Activated T-cell treated with anti-CD3 and anti-CD28 coated beads for 1 hour (primary cell): ENCODE results near the gene R3HCC1L.
A peak's percentile ranks its signal among the peaks of the same experiment; 100 is the strongest.

ENCODE experiments used
- DNase-seq: peaks from one replicate; pipeline ENCODE4 v3.0.0-alpha.2; 2020; ENCODE audit warnings: low read depth

The R3HCC1L gene

DNA sequence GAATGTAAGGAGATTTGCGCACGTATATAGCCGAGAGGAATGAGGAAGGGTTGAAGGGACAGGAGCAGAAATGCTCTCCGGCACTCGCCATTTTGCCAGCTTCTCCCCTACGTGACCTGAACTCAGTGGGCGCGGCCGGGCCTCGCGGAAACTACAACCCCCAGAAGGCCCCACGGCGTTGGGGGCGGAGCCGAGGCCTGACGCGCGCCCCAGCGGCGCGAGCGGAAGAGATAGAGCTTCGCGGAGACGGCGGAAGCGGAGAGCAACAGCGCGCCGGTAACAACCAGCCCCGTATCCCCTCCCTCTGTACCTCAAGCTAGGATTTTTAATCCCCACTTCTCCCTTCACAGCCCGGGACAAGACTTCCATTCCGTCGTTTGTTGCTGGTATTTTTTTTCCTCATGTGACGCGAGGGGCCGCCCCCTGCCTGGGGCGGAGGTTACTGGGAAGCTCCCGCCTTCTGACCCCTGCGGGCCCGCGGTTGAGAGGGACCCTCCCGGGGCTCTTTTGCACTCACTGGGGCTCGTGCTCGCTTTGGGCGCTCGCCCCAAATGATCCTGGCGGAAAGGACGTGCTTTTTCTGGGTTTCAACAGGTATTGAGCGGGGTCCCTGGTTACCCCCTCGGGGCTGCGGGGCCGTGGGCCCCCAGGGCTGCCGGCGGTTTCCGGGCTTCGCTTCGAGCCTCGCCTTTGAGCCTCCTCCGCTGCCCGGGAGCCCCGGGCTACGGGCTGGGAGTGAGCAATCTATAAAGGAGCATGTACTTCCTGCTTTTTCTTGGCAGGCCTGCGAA, at the start of gene R3HCC1L:
R3HCC1L (plus strand) TSS at position 227 of the 791 bp plus-strand sequence. CDS start 73,458 bp downstream, outside the sequence.
- peak; percentile 92 for DNase-seq

DNA sequence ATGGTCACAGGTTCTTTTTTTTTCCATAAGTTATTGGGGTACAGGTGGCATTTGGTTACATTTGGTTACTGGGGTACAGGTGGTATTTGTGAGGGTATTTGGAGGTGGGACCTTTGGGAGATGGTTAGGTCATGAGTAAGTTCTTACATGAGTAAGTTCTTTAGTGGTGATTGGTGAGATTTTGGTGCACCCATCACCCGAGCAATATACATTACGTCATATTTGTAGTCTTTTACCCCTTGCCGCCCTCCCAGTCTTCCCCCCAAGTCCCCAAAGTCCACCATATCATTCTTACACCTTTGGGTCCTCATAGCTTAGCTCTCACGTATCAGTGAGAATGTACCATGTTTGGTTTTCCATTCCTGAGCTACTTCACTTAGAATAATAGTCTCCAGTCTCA, 49.2 kb upstream of the R3HCC1L start:
- DNase-seq: no peak

DNA sequence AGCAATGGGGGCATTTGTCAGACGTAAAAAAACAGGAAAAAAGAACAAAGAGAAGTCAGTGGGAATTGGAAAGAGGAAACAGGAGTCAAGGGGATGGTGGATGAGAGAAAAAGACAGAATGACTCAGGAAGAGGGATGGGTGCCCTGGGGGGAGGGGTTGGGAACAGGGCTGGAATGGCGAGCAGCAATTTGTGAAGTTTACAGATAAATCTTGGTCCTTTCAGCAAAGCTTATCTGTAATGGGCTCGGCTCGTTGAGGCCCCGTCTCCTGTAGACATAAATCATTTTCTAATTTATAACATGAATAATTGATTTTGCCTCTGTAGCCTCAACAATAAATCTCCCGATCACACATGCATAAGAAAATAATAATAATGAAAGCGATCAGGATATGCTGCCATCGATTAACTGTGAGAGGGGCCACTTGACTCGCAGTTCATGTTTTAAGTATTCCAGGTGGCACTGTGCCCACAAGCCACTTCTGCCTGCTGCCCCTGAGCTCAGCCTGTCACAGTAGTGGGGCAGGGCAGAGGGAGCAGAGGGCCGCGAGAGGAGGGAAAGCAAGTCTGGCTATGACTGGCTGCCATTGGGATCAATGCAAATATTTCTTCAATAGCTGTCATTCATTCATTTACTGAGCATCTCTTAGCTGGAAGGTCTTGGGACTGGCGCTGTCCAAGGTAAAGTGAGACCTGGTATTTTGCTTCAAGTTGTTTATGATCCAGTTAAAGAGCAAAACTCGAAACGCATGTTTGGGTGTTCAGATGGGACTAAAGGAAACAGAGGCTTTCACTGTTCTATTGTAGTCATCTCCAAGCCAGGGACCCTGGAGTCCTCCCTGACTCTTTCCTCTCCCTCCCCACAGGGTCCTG, 47.4 kb upstream of the R3HCC1L start:
- no peak for DNase-seq

DNA sequence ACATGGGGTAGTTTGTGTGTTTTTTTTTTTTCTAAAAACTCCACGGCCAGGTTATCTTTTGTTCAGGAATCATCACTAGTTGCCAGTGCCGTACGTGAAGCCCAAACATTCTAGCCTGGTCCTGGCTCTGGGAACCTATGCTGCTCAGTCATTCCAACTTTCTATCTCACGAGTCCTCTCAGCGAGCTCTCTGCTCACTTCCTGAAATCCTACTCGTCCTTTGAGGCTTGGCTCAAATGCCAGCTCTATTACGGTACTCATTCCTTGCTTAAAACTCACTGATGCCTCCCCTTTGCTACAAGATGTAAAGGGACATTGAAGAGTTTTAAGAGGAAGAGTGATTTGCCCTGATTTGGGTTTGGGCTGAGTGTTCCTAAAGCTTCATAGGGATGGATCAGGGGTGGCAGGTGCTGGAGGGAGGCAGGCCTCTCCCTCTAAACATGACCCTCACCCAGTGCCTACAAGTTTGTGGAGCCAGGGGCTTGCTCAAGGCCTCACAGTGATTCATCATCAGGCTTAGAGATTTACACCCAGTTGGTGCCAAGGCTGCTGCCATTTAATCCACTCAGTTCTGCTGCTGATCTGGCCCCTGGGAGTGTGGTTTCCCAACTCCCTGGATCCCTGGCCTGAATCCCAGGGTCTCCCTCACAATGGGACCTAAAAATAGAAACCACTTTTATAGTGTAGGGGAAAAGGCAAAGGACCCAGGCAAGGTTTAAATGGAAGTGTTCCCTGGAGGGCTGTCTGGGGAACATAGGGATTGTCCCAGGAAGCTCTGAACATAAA, 46.1 kb upstream of the R3HCC1L start:
- DNase-seq: no peak

DNA sequence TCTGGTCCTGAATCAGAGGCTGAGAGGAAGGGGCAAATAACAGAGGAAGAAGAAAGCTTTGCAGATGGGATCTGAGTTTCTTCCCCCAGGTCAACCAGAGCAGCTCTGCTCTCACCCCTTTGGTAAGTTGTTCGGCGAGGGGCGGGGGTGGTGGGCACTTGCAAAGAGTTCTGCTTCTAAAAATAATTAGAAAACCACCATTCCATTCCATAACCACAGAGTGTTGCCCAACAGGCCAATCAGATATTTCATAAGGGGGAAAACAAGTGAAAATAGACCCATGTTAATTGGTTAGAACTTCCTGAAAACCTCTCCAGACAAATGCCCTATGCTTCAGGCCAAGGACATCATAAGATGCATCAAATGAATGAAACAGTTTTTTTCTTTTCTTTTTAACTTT, 43.6 kb upstream of the R3HCC1L start:
- no peak for DNase-seq

DNA sequence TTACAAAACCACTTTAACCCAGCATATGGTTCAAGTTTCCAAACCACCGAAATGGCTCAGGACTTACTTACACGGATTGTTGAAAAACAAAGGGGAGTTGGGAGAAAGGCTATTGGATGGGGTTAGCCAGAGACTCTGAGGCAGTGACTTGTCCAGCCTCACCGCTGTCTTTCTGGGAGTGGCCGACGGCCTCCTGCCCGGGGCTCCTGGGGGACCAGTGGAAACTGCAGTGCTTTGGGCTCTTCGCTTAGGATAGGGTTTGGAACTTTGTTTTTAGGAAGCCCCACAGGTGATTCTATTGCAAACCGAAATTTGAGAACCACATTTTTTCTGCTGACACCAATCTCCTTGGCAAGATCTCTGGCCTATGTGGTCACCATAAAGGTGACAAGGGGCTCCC, 38.1 kb upstream of the R3HCC1L start:
- no peak for DNase-seq

DNA sequence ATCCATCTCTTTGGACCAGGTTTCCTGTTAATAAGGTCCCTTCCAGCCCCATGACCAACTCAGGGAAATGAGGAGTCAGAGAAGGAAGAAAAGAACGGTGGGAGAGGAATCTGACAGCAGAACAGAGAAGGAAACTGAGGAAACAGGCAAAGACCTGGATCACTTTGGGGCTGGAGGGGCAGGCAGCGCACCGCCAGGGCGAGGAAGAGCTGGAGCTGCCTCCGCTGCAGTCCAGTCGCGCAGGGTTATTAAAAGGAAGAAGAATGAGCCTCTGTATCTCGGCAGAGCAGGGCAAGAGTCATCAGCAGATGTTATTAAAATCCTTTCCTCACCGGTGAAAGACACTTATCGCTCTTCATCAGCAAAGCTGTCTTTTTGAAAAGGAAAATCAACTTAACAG, 37.7 kb upstream of the R3HCC1L start:
- no peak for DNase-seq

DNA sequence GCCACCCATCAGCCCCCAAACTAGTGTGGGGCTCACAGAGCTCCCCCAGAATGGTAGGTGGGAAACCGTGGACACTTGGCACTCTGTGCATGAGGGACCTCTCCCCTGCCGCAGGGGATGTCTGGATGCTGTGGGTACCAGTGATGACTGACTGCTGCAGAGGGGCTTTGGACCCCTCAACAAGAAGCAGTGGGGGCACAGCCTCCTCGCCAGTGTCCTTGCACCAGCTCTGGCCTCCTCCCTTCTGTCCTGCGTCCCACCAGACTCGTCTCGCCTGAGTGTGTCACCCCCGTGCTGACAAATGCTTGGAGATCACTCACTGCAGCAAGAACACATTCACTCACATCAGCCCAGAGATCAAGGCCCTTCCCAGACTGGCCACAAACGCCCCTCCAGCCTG, 37.3 kb upstream of the R3HCC1L start:
- no peak for DNase-seq

DNA sequence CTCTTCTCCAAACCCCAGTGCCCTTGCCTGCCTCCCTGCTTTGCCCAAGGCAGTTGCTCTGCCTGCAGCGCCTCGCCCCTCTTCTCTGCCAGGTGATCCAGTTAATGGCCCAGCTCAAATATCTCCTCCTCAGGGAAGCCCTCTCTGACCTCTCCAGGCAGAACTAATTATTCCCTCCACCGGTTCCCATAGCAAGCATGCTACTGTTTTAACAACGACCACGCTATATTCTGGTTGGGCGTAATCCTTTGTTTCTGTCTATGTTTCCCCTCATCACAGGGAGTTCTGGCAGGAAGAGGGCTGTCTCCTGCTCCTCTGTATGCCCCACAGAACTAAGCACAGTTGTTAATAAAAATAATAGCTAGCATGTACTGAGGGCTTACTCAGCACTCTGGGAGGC, 36.8 kb upstream of the R3HCC1L start:
- no peak for DNase-seq

DNA sequence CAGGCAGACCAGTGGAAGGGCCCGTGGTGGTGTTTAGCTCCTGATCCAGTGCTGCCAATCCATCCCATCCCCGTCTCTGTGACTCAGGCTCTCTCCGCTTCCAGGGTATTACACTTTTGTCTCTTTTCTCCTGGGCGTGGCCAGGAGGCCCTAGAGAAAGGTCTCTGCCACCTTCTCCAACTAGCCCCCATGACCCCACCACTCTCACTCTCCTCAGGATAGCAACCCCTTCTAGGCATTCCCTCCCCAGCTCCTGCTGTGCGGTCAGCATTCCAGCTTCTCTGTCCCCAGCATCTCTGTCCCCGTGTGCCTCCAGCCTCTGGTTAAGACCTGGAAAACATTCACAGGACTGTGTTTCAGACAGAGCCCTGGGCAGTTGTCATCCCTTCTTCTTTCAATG, 36.2 kb upstream of the R3HCC1L start:
- DNase-seq: no peak

DNA sequence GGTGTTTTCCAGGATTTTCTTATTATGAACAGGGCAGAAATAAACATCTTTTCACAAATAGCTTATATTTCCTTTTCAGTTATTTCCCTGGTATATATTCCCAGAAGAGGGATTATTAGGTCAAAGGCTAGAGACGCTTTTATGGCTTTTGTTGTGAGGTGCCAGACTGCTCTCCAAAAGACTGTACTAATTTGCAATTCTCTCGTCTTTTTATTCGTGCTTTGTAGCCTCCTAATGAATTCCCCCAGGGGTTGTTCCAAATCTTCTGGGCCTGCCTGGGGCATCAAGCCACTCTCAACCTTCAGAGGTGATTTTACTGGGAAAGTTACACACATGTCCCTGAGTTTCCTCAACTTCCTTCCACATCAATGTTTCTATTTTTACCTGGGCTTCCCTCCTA, 34.0 kb upstream of the R3HCC1L start:
- no peak for DNase-seq

DNA sequence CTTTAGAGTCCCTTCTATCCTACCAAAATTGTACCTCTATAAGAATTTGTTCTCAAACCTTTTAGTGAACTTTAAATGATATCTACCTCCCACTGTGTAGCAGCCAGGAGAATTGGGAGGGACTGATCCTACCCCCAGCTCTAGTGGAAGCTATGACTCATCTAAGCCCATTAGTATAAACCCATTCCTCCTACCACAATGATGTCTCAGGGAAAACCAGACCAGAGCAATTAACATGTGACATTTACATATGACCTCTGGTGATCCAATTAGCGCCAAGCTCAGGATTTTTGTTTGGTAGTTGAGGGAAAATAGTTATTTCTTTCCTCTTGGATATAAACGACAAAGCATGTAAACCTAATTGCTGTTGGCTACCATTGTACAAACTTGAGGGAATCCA, 33.1 kb upstream of the R3HCC1L start:
- no peak for DNase-seq

DNA sequence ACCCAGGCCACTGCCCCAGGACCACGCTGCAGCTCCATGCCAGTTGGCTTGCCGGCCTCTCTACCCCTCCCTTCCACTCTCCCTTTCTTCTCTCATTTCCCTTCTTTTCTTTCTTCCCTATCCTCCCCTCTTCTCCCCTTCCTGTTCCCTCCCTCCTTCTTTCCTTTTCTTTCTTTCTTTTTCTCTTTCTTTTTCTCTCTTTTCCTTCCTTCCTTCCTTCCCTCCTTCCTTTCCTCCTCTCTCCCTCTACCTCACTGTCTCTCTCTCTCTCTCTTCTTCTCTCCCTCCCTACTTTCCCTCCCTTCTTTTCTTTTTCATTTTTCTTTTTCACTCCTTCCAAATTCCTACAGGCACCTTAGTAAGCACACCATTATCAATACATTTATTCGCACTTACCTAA, 30.3 kb upstream of the R3HCC1L start:
- no peak for DNase-seq

DNA sequence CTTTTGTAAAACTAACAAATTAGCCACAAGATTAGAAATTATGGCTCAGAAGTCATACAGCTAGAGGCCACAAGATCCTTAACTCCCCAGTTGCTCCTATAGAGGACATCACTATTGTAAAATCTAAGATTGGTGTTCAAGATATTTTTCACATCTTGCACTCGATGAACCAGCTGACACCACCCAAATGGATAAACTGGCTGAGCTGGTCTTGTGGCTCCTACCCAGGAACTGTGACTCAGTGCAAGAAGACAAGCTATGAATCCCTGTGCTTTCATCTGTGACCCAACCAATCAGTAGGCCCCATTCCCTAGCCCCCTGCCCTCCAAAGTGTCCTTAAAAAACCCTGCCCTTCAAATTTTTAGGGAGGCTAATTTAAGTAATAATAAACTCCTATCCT, 27.9 kb upstream of the R3HCC1L start:
- DNase-seq: no peak

DNA sequence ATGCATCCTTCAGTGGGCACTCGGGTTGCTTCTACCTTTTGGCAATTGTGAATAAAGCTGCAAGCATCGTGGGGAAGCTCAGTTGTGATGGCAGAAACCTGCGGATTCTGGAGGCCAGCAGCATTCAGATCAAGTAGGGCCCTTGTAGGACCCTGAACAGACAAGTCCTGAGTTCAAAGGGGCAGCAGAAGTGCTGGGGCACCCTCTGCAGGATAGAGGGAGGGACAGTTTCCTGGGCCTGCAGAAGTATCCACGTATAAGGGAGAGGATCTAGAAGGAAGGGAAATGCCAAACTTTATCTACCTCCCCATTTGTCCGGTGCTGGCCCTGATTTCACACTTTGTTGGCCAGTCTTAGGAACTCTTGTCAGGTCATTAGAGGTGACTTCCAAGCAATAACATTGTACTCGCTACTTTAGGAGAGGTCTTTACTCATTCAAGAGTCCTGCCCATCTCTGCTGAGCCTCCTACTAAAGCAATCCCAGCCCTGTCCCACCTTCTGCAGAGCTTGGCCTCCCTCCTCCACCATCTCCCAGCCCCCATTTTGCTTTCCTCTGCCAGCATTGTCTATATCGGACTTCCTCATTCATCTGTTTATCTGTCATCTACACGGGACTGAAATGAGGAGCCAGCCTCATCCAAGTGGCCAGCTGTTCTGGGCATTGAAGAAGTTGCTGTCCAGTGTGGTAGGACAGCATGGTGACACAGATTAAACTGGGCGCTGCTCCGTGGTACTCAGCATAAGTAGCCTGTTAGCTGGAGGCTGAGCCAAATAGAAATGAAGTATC, 26.6 kb upstream of the R3HCC1L start:
- DNase-seq: no peak

DNA sequence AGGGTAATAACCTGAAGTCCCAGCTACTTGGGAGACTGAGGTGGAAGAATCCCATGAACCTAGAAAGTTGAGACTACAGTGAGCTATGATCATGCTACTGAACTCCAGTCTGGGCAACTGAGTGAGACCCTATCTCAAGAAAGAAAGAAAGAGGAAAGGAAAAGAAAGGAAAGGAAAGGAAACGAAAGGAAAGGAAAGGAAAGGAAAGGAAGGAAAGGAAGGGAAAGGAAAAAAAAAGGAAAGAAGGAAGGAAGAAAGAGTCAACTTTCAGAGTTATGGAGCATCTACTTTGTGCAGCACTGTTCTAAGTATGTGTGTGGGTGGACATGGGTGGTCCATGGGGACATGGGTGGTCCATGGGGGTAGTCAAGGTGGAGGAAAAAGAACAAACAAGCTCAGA, 24.1 kb upstream of the R3HCC1L start:
- DNase-seq: no peak

DNA sequence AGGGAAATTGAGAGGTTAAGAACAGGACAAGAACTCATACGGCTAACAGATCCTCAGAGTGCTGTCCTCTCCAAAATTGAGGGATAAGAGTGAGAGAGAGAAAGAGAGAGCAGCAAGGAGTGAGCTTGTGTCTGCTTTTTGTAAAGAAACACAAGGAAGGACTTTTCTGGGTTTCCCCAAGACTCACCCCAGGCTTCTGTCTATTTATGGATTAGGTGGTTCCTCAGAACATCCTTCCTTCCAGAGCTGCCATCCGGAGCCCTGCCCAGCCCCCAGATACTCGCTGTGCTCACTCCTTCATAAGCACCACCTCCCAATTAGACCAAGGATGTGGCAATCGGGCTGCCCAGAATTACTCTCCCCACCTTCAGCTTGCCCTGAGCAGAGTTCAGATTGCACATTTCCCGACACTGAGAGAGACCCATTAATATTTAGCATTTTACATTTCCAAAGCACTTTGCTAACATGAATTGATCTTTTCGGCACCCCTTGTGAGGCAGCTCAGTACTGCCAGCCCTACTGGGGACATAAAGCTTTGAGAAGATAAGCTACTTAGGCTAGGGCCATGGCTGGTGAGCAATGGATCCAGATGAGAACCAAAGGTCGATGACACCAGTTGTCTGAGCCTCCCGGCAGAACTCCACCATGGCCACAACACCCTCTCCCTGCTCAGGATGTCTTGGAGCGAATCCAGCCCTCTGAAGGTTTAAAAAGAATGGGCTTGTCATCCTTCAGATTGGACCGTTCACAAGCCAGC, 19.2 kb upstream of the R3HCC1L start:
- no peak for DNase-seq

DNA sequence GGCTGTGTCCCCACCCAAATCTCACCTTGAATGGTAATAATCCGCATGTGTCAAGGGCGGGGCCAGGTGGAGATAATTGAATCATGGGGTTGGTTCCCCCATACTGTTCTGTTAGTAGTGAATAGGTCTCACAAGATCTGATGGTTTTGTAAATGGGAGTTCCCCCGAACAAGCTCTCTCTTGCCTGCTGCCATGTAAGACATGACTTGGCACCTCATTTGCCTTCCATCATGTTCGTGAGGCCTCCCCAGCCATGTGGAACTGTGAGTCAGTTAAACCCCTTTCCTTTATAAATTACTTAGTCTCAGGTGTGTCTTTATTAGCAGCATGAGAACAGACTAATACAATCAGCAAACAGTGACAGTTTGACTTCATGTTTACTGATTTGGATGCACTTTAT, 14.6 kb upstream of the R3HCC1L start:
- DNase-seq: no peak

DNA sequence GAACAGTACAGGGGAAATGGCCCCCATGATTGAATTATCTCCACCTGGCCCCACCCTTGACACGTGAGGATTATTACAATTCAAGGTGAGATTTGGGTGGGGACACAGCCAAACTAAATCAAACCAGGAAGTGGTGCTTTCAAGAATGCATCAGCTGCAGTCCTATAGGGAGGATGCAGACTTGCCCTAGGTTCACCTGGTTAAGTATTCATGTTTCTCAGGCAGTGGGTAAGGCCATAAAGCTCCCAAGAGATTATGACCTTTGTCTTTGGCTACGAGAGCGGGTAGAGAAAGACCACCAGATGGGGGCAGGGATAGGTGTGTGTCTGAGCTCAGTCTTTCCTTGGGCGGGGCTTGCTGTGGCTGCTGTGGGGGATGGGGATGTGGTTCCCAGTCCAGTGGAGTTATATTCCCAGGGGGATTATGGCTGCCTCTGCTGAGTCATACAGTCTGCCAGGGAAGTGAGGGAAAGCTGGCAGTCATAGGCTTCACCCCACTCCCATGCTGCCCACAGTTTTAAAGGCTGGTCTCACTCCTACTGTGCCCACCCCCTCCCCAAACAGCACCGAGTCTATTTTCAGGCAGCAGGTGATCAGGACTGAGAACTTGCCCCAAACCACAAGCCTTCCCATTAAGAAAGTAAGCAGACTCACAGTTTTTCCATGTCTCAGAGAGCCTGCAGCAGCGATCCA, 8.4 kb upstream of the R3HCC1L start:
- DNase-seq: no peak

DNA sequence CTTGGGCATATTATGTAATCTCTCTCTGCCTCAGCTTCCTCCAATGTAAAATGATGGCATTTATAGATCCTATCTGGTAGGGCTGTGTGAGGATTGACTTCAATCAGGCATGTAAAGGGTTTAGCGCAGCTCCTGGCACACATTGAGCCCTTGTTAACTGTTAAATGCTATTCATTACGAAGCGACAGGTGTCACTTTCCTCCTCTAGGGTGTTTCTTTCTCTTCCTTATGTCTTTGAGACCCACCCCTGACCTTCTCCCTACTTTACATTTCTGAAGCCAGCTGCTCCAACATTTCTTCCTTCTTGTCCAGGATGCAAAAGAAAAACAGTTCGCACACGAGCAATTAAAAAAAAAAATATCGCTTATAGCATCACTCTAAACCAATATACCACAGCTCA, 5.7 kb upstream of the R3HCC1L start:
- DNase-seq: no peak
